Measurements from ENCODE around the gene EXOSC10. TPM values are rescaled to one million over a fixed set of nuclear protein-coding genes. Genes with fewer than 3 reads are reported as not detected.
"Not testable (repeated sequence)": the region's sequence is repeated elsewhere in the genome, so short reads cannot be mapped to it uniquely, and the experiment has no call there.

The EXOSC10 gene
- total RNA-seq, 1 experiment from 2014 or later: 68.4 TPM

GRCh38 chr1:11061652-11062365 is 37.9 kb downstream of the EXOSC10 start:
- no peak for DNase-seq (ENCODE audit: low read depth)

- DNase-seq (ENCODE audit: low read depth): peak; percentile 89
Measured at GRCh38 chr1:11059968-11060830, 39.5 kb downstream of the EXOSC10 start, which contains the start of gene SRM. TSS of gene SRM (minus strand) at chr1:11060018. CDS start at chr1:11059943, 75 bp downstream.

GRCh38 chr1:11059155-11059967 is 40.3 kb downstream of the EXOSC10 start:
- DNase-seq (ENCODE audit: low read depth): peak; percentile 30

- no peak for DNase-seq (ENCODE audit: low read depth)
Measured at GRCh38 chr1:11058595-11059154, 41.0 kb downstream of the EXOSC10 start.

GRCh38 chr1:11058026-11058425 is 41.6 kb downstream of the EXOSC10 start:
- no peak for DNase-seq (ENCODE audit: low read depth)

GRCh38 chr1:11057477-11057876 is 42.2 kb downstream of the EXOSC10 start:
- DNase-seq (ENCODE audit: low read depth): no peak

- no peak for DNase-seq (ENCODE audit: low read depth)
Measured at GRCh38 chr1:11056504-11056903, 43.2 kb downstream of the EXOSC10 start.

- DNase-seq (ENCODE audit: low read depth): no peak
Measured at GRCh38 chr1:11055676-11056075, 44.0 kb downstream of the EXOSC10 start.

GRCh38 chr1:11054666-11055065 is 45.0 kb downstream of the EXOSC10 start:
- no peak for DNase-seq (ENCODE audit: low read depth)

GRCh38 chr1:11054181-11054580 is 45.5 kb downstream of the EXOSC10 start:
- DNase-seq (ENCODE audit: low read depth): no peak

GRCh38 chr1:11053758-11054137 is 45.9 kb downstream of the EXOSC10 start:
- DNase-seq (ENCODE audit: low read depth): peak; percentile 21

GRCh38 chr1:11052839-11053757 is 46.6 kb downstream of the EXOSC10 start:
- DNase-seq (ENCODE audit: low read depth): no peak

GRCh38 chr1:11051781-11052511 is 47.7 kb downstream of the EXOSC10 start:
- no peak for DNase-seq (ENCODE audit: low read depth)

- not testable (repeated sequence) for DNase-seq (ENCODE audit: low read depth)
Measured at GRCh38 chr1:11051121-11051520, 48.5 kb downstream of the EXOSC10 start.

- DNase-seq (ENCODE audit: low read depth): no peak
Measured at GRCh38 chr1:11046625-11047365, 52.9 kb downstream of the EXOSC10 start, which contains the start of gene MASP2. TSS of gene MASP2 (minus strand) at chr1:11047239. CDS start at chr1:11047207, 32 bp downstream.

- DNase-seq (ENCODE audit: low read depth): no peak
Measured at GRCh38 chr1:11046270-11046566, 53.5 kb downstream of the EXOSC10 start.

- no peak for DNase-seq (ENCODE audit: low read depth)
Measured at GRCh38 chr1:11045428-11046269, 54.0 kb downstream of the EXOSC10 start.

GRCh38 chr1:11044849-11045427 is 54.7 kb downstream of the EXOSC10 start:
- DNase-seq (ENCODE audit: low read depth): no peak

Measured in M059J (cell line).